ENCODE measurements around the gene SLC11A1.

Gene SLC11A1

DNA sequence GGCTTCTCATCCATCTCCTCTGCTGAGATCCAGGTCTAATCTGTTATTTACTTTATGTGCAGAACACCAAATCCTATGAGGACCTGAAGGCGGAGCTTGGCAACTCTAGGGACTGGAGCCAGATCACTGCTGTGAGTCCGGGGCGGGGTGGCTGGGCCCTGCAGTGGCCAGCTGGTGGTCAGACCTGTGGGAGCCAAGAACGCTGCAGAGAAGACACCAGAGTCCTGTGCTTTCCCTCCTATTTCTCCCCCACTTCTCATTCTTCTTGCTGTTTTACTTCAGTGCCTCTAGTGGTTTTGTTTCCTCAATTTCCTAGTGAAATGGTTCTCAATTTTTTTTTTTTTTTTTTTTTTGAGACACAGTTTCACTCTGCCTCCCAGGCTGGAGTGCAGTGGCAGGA lies 56.5 kb downstream of the SLC11A1 start:
- FAIRE-seq = no peak

DNA sequence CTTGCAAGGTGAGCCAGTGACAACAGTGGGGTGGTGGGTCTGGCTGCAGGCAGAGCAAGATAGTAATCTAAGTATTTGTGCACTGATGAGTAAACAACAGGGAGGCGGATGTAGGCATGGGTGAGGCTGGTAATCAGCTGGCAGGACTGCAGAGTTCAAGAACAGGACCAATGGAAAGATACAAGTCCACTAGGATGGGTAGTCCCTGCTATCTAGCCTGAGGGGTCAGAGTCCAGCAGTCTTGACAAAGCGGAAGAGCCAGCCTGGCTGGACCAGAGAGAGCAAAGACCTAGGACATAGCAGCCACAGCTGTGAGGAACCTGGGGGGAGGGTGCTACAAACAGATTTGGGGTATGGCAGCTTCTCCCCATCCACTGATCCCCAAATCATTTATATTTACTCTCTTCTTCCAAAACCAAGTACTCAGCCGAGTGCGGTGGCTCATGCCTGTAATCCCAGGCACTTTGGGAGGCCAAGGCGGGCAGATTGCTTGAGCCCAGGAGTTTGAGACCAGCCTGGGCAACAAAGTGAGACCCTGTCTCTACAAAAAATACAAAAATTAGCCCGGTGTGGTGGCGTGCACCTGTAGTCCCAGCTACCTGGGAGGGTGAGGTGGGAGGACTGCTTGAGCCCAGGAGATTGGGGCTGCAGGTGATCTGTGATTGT lies 62.8 kb downstream of the SLC11A1 start:
- no peak for FAIRE-seq

- no peak for FAIRE-seq
Observed at GRCh38 chr2:218445602-218446001, 63.5 kb downstream of the SLC11A1 start.

All from islet of Langerhans (tissue), 1 donor.